ENCODE measurements around the gene ANGPTL7.
A peak's percentile ranks its signal among the peaks of the same experiment; 100 is the strongest.
"Not testable (repeated sequence)": the region's sequence is repeated elsewhere in the genome, so short reads cannot be mapped to it uniquely, and the experiment has no call there.

ANGPTL7 gene, protein sequence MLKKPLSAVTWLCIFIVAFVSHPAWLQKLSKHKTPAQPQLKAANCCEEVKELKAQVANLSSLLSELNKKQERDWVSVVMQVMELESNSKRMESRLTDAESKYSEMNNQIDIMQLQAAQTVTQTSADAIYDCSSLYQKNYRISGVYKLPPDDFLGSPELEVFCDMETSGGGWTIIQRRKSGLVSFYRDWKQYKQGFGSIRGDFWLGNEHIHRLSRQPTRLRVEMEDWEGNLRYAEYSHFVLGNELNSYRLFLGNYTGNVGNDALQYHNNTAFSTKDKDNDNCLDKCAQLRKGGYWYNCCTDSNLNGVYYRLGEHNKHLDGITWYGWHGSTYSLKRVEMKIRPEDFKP

DNA sequence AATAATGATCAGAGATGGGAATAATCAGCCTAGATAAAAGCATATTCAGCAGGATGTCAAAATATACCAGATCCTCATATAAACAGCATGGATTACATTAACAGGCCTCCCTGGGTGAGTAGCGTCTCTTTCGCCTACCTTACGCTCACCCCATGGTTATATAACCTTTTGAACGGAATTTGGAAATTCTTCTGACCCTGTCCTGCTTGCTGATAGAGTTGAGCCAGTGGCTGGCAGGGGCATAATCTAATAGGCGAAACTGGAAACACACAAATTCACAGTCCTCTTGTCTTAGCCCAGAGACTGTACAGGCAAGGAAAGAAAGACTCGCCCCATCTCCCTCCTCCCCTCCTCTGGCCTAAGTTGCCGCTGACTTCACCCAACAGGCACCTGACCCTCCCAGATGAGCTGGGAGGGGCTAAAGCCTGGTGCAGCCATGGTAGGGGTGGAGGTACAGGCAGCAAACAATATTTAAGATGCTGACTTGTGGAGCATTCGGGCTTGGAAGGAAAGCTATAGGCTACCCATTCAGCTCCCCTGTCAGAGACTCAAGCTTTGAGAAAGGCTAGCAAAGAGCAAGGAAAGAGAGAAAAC lies at the start of gene ANGPTL7:
Gene ANGPTL7, plus strand, starts transcription at position 498 of the 594 bp plus-strand sequence. CDS start 225 bp downstream, outside the sequence.
- no peak for DNase-seq

DNA sequence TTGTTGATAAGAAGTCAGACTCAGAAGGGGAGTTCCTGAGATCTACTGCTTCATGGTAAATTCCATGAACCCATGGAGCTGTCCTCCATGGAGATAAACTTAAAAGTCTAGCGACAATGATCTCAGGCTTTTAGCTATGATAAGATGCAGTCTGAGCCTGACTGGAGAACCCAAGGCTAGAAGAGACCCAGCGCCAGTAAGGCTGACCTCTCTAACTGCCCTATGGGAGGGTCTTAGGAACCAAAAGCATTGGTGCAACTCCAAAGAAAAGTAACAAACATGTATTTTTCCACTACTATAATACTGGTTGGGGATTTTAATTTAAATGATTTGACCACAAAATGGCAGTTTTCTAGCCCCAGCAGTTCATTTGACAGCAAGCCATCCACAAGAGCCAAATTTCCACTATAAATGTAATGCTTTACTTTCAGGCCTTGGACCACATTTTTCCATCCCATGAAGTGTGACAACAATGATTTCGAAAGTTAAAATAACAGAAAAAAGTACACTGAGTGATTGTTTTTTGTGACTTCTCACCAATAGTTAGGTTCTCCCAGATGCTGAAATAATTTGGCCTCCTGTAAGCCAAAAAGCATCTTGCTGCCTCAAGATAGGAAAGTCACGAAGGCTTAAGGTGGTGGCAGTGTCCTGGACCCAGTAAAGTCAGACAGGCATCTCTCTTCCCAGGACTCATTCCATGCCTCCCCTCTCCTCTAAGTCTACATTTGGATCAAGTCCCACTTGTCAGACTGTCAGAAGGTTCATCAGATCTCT lies 46.4 kb upstream of the ANGPTL7 start:
- DNase-seq = no peak

DNA sequence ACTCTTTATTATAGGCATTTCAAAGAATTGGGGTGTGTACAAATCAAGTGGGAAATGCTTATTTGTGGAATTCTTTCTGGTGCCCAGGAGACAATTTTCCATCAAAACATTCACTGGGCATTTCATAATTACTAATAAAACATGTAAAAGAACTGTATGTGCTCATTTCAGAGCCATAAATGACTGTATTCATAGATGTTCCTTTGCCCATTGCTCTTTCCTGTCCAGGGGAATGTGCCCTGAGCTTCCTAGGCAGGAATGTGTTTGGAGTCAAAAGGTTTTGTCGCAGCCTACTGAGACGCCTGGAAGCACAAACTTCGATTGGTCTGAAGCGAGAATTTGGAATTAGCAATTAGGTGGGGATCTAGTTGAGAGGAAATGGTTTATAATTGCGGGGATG lies 45.8 kb upstream of the ANGPTL7 start:
- no peak for DNase-seq

DNA sequence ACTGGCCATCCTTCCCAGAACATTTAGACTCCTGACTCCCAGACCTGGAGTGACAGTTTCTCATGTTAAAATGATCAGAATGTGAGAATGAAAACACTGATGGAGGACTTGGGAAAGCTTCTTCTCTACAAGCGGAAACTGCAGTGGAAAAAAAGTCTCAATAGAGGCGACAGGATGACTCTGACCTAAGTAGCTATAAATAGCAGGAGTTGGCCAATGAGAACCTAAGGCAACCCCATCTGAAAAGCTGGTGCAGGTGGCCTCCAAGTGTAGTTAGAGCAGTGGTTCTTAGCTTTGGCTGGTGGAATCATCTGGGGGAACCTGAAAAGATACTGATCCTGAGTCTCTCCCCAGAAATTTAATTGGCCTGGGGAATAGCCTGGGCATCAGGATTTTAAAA lies 45.2 kb upstream of the ANGPTL7 start:
- no peak for DNase-seq

DNA sequence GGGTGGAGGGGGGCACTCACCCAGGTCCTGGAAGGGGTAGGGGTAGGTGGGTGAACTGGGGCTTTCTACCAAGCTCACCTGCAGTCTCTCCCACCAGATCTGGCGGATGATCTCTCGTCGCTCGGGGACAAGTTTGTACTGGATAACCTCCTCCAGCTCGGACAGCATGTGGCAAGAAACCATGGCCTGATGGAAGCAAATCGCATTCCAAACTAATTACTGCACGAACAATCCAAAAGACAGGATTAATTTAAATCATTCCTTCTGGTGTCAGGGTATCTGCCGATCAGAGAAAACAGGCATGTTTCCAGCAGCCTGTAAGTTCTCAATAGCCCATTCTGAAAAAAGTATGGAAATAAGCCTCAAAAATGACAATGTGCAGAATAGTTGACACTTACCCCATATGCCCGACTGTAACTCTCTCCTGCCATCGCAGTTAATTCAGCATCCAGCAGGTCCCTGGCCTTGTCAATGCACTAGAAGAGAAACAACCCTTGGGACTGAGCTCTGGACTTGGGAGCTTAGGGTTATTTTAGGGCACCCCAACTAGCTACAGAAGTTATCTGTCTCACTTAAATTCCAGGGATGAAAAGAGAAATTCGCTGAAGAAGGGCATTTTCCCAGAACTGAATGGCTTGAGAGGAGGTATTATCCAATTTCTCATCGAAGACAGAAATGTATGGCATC lies 44.4 kb upstream of the ANGPTL7 start:
- DNase-seq = no peak

DNA sequence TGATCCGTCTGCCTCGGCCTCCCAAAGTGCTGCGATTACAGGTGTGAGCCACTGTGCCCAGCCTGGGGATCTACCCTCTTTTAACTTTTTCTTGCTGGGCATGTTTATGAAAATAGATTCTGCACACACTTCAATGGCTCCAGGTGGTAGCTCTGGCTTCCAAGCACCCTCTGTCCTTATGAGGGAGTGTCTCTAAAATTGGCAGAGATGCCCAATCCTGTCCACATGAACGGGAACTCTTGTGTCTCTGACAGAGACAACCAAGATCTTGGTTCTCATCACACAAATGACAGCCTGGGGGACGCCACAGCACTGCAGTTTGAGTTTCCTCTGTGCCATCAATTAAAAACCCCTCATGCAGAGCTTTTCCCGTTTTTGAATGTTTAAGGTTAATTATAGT lies 43.4 kb upstream of the ANGPTL7 start:
- DNase-seq = no peak

DNA sequence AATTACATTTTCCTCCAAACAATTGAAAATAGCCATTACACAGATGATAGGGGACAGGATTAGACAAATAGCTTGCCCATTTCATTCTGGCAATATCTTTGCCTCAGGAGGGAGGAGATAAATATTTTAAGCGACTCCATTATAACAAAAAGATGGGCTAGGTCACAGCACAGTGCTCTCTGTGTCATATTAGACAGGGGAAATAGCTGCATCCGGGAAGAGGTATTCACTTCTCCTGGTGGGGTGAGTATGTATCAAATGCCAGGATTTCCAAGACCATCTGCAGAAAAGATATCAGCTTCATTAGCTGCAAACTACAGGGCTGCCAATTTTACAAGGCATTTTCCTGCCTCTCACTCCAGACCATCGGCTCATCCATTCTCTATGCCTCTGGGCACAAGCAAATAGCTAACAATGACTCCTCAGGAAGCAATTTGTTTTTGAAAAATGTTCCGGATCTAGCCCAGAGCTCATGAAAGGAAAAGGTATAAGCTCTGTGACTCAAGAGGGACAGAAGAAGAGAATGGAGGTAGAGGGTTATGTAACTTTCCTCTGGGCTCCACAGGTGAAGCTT lies 41.9 kb upstream of the ANGPTL7 start:
- DNase-seq = no peak

DNA sequence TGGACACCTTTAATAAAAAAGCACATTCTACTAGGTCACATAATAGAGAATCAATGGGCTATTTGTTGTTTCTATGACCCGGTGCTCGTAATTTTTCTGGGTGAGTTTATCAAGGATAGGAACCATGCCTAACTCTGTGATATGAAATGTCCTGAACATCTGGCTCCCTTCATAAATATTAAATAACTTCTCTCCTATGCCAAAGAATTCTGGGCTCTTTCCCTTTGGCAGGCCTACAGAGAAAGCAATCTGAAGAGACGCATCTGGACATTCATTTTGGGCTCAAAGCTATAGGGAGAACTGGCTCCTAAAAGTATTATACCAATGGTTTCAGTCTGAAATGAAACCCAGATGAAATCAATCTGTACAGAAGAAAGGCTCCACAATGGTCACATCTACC lies 38.8 kb upstream of the ANGPTL7 start:
- no peak for DNase-seq

DNA sequence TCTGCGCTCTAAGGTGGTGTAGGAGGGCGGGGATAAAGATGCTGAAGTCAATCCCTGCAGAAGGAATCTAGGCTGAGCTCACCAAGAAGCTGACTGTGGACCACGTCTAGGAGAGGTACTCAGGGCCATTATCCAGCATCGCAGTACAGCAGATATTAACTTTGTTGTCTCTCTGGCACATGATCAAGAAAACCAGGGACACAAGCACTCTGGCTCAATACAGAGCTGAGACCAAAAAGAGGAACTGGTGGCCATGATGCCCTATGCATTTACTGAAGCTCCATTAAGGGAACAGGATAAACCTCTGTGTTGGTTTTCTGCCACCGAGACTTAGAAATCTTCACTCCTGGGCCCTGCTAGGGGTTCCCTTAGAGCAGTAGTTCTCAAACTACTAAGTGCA lies 38.0 kb upstream of the ANGPTL7 start:
- no peak for DNase-seq

DNA sequence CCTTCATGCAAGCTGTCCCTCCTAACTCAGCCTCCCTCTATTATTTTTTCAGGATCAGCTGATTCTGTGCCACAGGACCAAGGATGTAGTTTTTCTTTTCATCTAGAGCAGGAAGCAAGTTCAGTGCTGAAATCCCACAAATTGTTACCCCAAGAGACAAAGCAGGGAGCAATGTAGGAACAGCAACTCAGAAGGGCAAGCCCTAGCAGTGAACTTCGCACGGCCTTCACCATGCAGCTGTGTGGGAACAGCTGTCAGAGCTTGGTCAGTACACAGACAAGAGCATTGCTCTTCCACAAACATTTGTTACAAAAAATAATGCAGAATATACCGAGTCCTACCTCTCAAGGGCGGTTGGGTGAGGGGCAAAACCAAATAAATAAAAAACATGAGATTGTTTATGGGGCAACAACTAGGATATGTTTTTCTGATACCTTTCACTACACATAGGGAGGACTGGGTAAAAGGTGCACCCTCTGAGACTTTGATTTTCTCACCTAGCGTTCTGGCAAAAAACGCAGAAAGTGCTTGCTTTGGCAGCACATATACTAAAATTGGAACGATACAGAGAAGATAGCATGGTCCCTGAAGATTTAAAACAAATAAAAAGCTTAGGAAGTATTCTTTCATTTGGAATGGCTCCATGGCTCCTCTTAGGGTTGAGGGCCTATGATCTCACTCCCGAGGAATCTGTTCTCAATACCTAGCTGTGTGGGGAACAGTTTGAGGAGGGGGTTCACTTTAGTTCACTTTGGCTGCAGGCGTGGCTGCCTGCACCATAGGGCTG lies 37.1 kb upstream of the ANGPTL7 start:
- DNase-seq = peak; percentile 59

DNA sequence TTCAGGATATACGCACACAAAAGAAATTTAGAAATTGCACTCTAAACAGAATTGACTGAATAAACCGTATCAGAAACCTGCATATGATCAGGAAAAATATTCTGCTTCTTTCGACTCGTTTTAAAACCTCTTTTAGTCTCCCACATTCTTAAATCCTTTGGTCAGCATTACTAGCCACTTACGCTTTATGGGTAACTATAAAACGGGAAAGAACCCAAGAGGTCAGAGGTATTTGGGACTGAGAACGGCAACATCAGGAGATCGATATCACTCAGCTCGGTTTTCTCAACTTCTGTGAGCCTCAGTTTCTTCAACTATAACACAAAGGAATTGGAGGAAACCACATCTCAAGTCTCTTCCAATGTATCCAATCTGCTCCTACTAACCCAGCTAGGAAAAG lies 36.4 kb upstream of the ANGPTL7 start:
- no peak for DNase-seq

DNA sequence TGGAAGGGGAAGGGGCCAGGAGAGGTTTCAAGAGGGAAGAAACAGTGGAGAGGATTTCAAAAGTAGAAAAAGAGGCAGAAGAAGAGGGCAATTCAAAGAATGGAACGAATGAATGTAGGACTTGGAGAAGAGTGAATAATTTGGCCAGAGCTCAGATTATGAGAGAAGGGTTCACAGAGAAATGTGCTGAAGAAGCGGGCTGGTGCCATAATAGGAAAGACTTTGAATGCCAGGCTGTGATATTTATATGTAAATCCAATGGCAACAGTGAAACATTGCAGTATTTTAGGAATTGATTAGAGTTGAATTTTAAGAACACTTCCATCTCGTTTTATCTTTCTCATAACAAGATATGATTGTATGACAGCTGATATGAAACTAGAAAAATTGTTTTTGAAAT lies 36.0 kb upstream of the ANGPTL7 start:
- DNase-seq = no peak

DNA sequence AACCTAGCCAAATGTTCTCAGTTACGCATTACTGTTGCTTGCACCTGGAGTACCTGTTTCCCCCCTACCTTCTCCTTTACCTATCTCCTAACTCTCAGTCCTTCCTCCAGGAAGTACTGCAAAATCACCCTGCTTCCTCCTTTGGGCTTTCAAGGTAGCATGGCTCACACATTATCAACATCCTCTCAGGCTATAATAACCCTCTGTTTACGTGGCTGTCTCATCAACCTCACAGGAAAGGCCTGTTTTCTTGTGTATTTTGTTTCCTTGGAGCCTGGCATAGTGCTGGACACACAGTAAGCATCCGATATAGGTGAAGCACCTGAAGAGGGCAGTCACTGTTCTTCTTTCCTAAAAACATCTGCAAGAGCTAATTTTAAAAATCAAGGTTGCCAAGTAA lies 32.7 kb upstream of the ANGPTL7 start:
- no peak for DNase-seq

DNA sequence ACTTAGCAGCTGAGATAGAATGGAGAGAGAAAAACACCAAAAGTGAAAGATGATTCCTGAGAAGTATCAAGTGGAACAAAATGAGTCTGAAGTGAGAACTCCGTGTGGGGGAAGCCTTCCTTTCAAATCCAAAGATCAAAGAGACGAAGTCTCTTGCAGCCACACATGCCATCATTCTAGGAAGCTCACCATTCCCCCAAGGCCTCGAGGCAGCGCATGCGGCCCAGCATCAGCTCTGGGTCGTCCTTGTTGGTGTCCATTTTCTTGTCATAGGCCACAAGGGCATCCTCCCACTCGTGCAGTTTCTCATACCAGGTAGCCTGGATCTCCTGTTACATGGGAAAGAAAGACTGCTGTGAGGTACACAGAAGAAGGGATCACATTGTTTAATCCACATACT lies 32.2 kb upstream of the ANGPTL7 start:
- no peak for DNase-seq

DNA sequence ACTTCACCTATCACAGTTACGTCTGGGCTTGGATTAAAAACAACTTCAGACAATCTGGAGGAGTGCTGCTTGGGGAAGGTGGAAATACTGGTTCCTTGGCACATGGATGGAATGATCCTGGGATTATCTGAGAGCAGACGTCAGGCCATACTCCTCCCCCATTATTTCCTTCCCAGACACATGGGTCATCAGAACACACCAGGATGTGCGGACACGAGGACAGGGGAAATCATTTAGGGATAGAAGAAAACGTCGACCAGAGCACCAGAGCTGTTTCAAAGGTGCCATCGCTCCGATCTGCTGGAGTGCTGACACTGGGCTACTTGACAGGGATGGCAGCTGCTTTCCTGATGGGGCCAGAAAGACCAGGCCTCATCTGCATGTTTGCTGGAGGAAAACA lies 31.8 kb upstream of the ANGPTL7 start:
- DNase-seq = no peak

DNA sequence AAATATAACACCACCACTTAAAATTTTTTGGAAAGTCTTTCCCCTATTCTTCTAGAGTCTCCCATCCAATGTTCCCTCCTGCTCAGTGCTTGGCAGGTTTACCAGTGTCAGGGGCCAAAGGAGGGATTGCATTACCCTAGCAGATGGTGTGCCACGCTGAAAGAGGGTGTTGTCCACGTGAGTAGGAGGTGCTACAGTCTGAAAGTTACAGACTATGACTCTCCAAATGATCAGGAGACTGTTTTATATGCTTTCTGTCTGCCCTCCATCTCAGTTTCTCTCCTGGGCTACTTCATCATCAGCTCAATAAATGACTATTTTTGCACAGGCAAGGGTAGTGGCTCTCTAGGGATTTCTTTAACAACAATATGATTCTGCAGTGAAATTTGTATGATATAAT lies 31.3 kb upstream of the ANGPTL7 start:
- peak; percentile 52 for DNase-seq

DNA sequence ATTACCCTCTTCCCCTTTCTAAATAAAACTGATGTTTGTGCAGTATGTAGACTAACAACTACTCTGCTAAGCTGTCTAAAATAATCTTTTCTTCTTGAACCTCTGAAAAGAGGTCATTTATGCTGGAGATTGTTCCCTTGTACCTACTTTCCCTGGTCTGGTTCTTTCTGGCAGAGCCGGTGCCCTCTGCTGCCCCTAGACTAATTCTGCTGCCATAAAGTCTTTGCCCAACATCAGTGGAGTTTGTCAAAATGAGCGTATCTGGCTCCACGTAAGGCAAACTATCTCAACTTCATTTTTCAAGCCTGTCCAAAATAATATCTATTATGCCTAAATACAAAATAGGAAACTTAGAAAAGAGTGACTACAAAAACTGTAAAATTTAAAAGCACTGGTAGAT lies 30.9 kb upstream of the ANGPTL7 start:
- no peak for DNase-seq

DNA sequence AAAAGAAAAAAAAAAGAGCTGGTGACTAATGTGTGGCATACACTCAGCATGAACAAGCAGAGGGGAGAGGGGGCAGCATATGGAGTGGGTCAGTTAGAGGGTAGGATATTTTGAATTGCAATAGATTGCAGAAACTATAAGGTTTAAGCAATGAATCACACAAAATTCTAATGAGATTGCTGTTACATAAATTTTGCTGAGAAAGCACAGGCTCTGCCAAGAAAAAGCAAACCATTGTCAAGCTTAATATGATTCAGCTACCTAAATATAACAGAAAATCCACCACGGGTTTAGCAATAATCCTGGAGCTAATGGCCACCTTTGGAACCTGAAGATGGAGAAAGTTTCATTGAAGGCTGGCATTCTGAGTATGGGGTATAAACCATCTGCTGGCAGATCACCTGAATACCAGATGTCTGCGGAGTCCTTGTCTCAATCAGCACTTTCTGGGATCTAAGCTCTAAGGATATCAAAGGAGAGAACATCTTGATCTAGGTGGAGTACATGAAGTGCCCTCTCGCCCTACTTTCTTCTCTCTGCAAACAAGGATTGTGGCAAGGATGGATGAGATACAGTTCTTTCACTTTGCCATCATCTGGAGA lies 30.3 kb upstream of the ANGPTL7 start:
- no peak for DNase-seq

DNA sequence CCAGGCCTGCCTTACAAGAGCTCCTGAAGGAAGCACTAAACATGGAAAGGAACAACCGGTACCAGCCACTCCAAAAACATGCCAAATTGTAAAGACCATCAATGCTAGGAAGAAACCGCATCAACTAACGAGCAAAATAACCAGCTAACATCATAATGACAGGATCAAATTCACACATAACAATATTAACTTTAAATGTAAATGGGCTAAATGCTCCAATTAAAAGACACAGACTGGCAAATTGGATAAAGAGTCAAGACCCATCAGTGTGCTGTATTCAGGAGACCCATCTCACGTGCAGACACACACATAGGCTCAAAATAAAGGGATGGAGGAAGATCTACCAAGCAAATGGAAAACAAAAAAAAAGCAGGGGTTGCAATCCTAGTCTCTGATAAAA lies 26.4 kb upstream of the ANGPTL7 start:
- DNase-seq = not testable (repeated sequence)

DNA sequence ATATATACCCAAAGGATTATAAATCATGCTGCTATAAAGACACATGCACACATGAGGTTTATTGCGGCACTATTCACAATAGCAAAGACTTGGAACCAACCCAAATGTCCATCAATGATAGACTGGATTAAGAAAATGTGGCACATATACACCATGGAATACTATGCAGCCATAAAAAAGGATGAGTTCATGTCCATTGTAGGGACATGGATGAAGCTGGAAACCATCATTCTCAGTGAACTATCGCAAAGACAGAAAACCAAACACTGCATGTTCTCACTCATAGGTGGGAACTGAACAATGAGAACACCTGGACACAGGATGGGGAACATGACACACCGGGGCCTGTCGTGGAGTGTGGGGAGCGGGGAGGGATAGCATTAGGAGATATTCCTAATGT lies 22.4 kb upstream of the ANGPTL7 start:
- DNase-seq = not testable (repeated sequence)

DNA sequence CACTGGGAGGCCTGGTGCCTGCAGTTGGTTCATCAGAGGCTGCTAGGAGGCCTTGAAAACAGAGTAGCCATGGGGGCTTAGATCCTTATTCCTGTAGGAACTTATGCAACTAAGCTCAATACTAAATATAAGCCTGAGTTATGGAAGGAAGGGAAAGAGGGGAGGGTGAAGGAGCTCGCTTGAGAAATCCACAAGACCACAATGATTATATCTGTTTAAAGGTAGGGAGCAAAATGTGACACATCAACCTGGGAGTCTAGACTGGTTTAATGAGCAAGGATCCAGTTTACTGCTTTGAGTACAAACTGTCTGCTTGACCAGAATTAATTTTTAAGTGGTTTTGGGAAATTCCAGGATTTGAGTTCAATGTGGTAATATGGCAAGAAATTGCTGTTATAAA lies 20.4 kb upstream of the ANGPTL7 start:
- DNase-seq = no peak

DNA sequence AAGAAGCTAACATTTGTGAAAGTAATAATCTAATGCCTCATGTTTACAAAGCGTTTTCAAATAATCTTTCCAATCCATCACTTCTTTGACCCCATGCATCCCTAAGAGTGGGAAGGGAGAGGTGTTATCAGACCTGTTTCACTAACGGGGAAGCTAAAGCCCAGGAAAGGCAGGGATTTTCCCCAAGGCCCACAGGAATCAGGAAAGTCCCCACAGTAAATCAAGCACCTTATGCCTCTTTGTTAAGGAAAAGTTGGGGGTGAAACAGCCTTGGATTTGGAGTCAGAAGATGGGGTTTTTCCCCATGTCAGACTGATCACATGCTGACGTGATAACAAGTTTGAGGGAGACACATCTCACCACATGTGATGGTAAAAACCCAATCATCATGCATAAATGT lies 20.0 kb upstream of the ANGPTL7 start:
- no peak for DNase-seq
